Measurements from ENCODE around the gene ST6GAL1. TPM values are rescaled to one million over a fixed set of nuclear protein-coding genes. Genes with fewer than 3 reads are reported as not detected.
A peak's percentile ranks its signal among the peaks of the same experiment; 100 is the strongest.
"Not testable (repeated sequence)": the region's sequence is repeated elsewhere in the genome, so short reads cannot be mapped to it uniquely, and the experiment has no call there.

Gene ST6GAL1
- total and polyA plus RNA-seq, 4 donors, result 15.1 to 113 (median 60.4) TPM

- H3K9me3 ChIP-seq (ENCODE audit: control insufficient read depth in 4 of 4, insufficient read depth in 3 of 4, low read length in 3 of 4), result no peaks in the 10 kb centered on the region
- no peak overlapping the region for H3K9ac ChIP-seq (ENCODE audit: insufficient read depth in 1 of 2, low read length in 2 of 2)
- DNase-seq (peak in 1 of 3 donors; percentile 4), ATAC-seq (ENCODE audit: insufficient read depth, low FRiP score) (no peak)
- no peak overlapping the region for H3K27ac ChIP-seq (ENCODE audit: low read depth in 1 of 2, low read length in 1 of 2)
- H3K27me3 ChIP-seq (ENCODE audit: control insufficient read depth in 3 of 3, insufficient read depth in 3 of 3, low read length in 2 of 3), result no peaks in the 10 kb centered on the region
- H3K4me1 ChIP-seq (ENCODE audit: control insufficient read depth in 5 of 5, insufficient read depth in 5 of 5, low read length in 5 of 5), result peaks cover 0 to 11% (median 0%) of the 10 kb centered on the region in 5 donors
- no peaks in the 10 kb centered on the region for H3K36me3 ChIP-seq (ENCODE audit: control insufficient read depth in 4 of 4, insufficient read depth in 4 of 4, low read length in 4 of 4)
- H3K4me3 ChIP-seq, result no peak overlapping the region
- WGBS, 2 donors, result 91 to 93% methylated on average over 5 of the region's 5 CpGs
- TF ChIP-seq CTCF (IDR thresholded peaks at IDR 0.05; ENCODE audit: control extremely low read depth, extremely low read depth), result no peak
Measured at GRCh38 chr3:186990878-186991308, 60.6 kb downstream of the ST6GAL1 start.

GRCh38 chr3:186991470-186991869, 61.1 kb downstream of the ST6GAL1 start:
- H3K27ac ChIP-seq (ENCODE audit: low read depth in 1 of 2, low read length in 1 of 2), result no peak overlapping the region
- WGBS, 2 donors, result 95 to 97% methylated on average over 4 of the region's 4 CpGs
- H3K9ac ChIP-seq (ENCODE audit: insufficient read depth in 1 of 2, low read length in 2 of 2), result no peak overlapping the region
- peaks cover 0 to 2% (median 0%) of the 10 kb centered on the region in 4 donors for H3K36me3 ChIP-seq (ENCODE audit: control insufficient read depth in 4 of 4, insufficient read depth in 4 of 4, low read length in 4 of 4)
- peaks cover 0 to 9% (median 0%) of the 10 kb centered on the region in 5 donors for H3K4me1 ChIP-seq (ENCODE audit: control insufficient read depth in 5 of 5, insufficient read depth in 5 of 5, low read length in 5 of 5)
- no peak for TF ChIP-seq CTCF (IDR thresholded peaks at IDR 0.05; ENCODE audit: control extremely low read depth, extremely low read depth)
- no peak overlapping the region for H3K4me3 ChIP-seq
- DNase-seq, result no peak
- H3K27me3 ChIP-seq (ENCODE audit: control insufficient read depth in 3 of 3, insufficient read depth in 3 of 3, low read length in 2 of 3), result no peaks in the 10 kb centered on the region
- no peak for ATAC-seq (ENCODE audit: insufficient read depth, low FRiP score)
- no peaks in the 10 kb centered on the region for H3K9me3 ChIP-seq (ENCODE audit: control insufficient read depth in 4 of 4, insufficient read depth in 3 of 4, low read length in 3 of 4)

GRCh38 chr3:186992096-186992495, 61.8 kb downstream of the ST6GAL1 start:
- H3K27me3 ChIP-seq (ENCODE audit: control insufficient read depth in 3 of 3, insufficient read depth in 3 of 3, low read length in 2 of 3); H3K9ac ChIP-seq (ENCODE audit: insufficient read depth in 1 of 2, low read length in 2 of 2); ATAC-seq (ENCODE audit: insufficient read depth, low FRiP score); H3K27ac ChIP-seq (ENCODE audit: low read depth in 1 of 2, low read length in 1 of 2); H3K4me3 ChIP-seq; H3K9me3 ChIP-seq (ENCODE audit: control insufficient read depth in 4 of 4, insufficient read depth in 3 of 4, low read length in 3 of 4); DNase-seq; H3K36me3 ChIP-seq (ENCODE audit: control insufficient read depth in 4 of 4, insufficient read depth in 4 of 4, low read length in 4 of 4); H3K4me1 ChIP-seq (ENCODE audit: control insufficient read depth in 5 of 5, insufficient read depth in 5 of 5, low read length in 5 of 5): not testable (repeated sequence)
- WGBS, 2 donors, result 60 to 75% methylated on average over 1 of the region's 1 CpG

GRCh38 chr3:186993210-186993782, 63.0 kb downstream of the ST6GAL1 start:
- Histone ChIP-seq H3K4me3 (no peak overlapping the region), H3K36me3 (ENCODE audit: control insufficient read depth in 4 of 4, insufficient read depth in 4 of 4, low read length in 4 of 4) (peaks cover 0 to 4% (median 0%) of the 10 kb centered on the region in 4 donors), H3K27me3 (ENCODE audit: control insufficient read depth in 3 of 3, insufficient read depth in 3 of 3, low read length in 2 of 3) (no peaks in the 10 kb centered on the region), H3K9ac (ENCODE audit: insufficient read depth in 1 of 2, low read length in 2 of 2) (no peak overlapping the region), H3K27ac (ENCODE audit: low read depth in 1 of 2, low read length in 1 of 2) (no peak overlapping the region), H3K4me1 (ENCODE audit: control insufficient read depth in 5 of 5, insufficient read depth in 5 of 5, low read length in 5 of 5) (peaks cover 0 to 9% (median 0%) of the 10 kb centered on the region in 5 donors), H3K9me3 (ENCODE audit: control insufficient read depth in 4 of 4, insufficient read depth in 3 of 4, low read length in 3 of 4) (no peaks in the 10 kb centered on the region)
- ATAC-seq (ENCODE audit: insufficient read depth, low FRiP score) (no peak), DNase-seq (no peak)
- WGBS, 2 donors, result 93 to 95% methylated on average over 7 of the region's 7 CpGs
- TF ChIP-seq CTCF (IDR thresholded peaks at IDR 0.05; ENCODE audit: control extremely low read depth, extremely low read depth), result no peak

All from lung (tissue), 12 donors.